HFFc6 (cell line): ENCODE results near the gene AATF. TPM values are rescaled to one million over a fixed set of nuclear protein-coding genes. Genes with fewer than 3 reads are reported as not detected.
A peak's percentile ranks its signal among the peaks of the same experiment; 100 is the strongest.

Source experiments
- DNase-seq: peaks from one replicate; pipeline ENCODE4 v3.0.0-alpha.2; 2018
- H3K27ac Mint-ChIP-seq: 2 replicates; pipeline ENCODE4 v1.8.0; 2020; ENCODE audit warnings: mild to moderate bottlenecking, mixed read lengths
- H3K27me3 Mint-ChIP-seq: 2 replicates; pipeline ENCODE4 v1.8.0; 2021; ENCODE audit warnings: mild to moderate bottlenecking, moderate library complexity, mixed read lengths; ENCODE audit not compliant: insufficient read depth
- H3K36me3 Mint-ChIP-seq: 2 replicates; pipeline ENCODE4 v1.8.0; 2021; ENCODE audit warnings: low read depth, mixed read lengths
- H3K4me1 Mint-ChIP-seq: 2 replicates; pipeline ENCODE4 v1.8.0; 2020; ENCODE audit warnings: low read depth, mixed read lengths
- H3K4me3 Mint-ChIP-seq: 2 replicates; pipeline ENCODE4 v1.8.0; 2020; ENCODE audit warnings: mild to moderate bottlenecking, moderate library complexity, mixed read lengths
- H3K9me3 Mint-ChIP-seq: 2 replicates; pipeline ENCODE4 v1.8.0; 2020; ENCODE audit warnings: mild to moderate bottlenecking, mixed read lengths
- CTCF ChIP-seq: fragments of 200-600 bp; sonication (generic); IDR thresholded peaks from 2 replicates; pipeline ENCODE4 v1.5.0; 2021; ENCODE audit warnings: antibody characterized with exemption, mild to moderate bottlenecking
- total RNA-seq, 6 experiments: library from RNA; stranded (reverse); fragmentation: NEBNext Ultra II Directional; extraction: Animal tissue kit (Norgen Biotek cat#: 25700); gene quantifications; 2 replicates in 1 of 6; 3 replicates in 5 of 6; pipeline ENCODE4 v1.2.3, GENCODE V29; 2021

The AATF gene
- total RNA-seq, 6 experiments from 2014 or later: 45.1 to 57.1 (median 52.7) TPM

GRCh38 chr17:36980280-36980761 is 31.6 kb downstream of the AATF start:
- Mint-ChIP-seq H3K4me3 (no peak overlapping the region), H3K36me3 (peaks cover 11% of the 10 kb centered on the region; the same call in 1 of the 2 replicates), H3K27ac (no peak overlapping the region), H3K4me1 (peaks cover 22% of the 10 kb centered on the region), H3K27me3 (no peaks in the 10 kb centered on the region; the same call in 1 of the 2 replicates), H3K9me3 (no peaks in the 10 kb centered on the region)
- no peak for DNase-seq
- no peak for TF ChIP-seq CTCF

GRCh38 chr17:36983618-36984017 is 34.9 kb downstream of the AATF start:
- peaks cover 11% of the 10 kb centered on the region for H3K36me3 Mint-ChIP-seq
- no peaks in the 10 kb centered on the region; the same call in 1 of the 2 replicates for H3K27me3 Mint-ChIP-seq
- peaks cover 22% of the 10 kb centered on the region for H3K4me1 Mint-ChIP-seq
- no peak for DNase-seq
- H3K9me3 Mint-ChIP-seq: no peaks in the 10 kb centered on the region
- TF ChIP-seq CTCF: no peak
- H3K4me3 Mint-ChIP-seq: no peak overlapping the region
- H3K27ac Mint-ChIP-seq: no peak overlapping the region

DNA sequence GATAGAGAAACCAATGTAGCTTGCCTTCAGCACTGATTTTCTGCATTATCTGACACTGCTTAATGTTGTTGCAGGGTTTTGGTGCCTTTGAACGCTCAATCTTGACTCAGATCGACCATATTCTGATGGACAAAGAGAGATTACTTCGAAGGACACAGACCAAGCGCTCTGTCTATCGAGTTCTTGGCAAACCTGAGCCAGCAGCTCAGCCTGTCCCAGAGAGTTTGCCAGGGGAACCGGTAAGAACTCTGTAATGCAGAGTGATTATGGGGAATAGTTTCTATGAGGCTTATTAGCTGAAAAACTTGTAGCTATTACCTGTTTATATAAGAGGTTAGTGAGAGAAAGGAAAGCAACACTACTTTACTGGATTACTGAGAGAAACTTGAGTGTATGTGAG is 40.4 kb downstream of the AATF start:
- Mint-ChIP-seq H3K4me3 (no peak overlapping the region), H3K27ac (no peak overlapping the region), H3K36me3 (no peaks in the 10 kb centered on the region; the same call in 1 of the 2 replicates), H3K9me3 (no peaks in the 10 kb centered on the region), H3K27me3 (no peaks in the 10 kb centered on the region; the same call in 1 of the 2 replicates), H3K4me1 (peaks cover 11% of the 10 kb centered on the region)
- no peak for TF ChIP-seq CTCF
- DNase-seq: no peak

DNA sequence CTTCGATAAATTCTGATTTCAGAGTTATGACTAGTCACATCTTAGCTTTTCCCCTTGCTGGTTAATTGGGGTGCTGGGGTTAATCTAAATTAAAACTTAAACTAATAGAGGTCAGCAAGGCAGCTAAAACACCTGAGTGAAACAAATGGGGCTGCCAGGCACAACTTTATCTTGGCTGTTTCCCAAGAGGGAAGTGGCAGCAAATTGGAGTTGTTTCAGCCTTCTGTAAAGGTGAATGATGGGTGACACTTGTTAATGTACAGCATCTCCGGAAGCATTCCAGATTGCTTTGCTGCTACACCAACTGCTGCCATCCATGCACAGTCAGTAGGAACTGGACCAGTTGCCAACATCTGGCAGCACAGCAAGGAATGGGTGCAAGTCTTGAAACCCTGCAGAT is 43.9 kb downstream of the AATF start:
- DNase-seq: no peak
- Mint-ChIP-seq H3K36me3 (peaks cover 31% of the 10 kb centered on the region), H3K4me1 (peaks cover 22% of the 10 kb centered on the region), H3K4me3 (no peak overlapping the region), H3K27ac (no peak overlapping the region), H3K9me3 (no peaks in the 10 kb centered on the region), H3K27me3 (no peaks in the 10 kb centered on the region; the same call in 1 of the 2 replicates)
- no peak for TF ChIP-seq CTCF

DNA sequence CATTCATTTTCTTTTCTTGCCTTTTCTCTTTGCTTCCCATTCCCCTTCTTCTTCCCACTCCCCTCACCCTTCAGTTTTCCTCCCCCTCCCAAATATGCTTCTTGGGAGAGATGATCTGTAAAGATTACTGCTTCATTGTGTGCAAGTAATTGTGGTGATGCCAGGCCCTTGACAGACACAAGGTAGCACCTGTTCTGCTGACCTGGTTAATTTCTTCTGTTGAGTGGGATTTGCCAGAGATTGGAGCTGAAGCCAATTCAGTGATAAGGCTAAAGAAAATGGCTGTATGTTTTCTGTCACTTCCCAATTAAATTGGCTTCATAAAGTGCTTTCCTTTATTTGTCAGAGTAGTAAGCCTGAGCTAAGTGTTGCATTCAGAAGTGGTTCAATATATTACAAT is 44.5 kb downstream of the AATF start:
- Mint-ChIP-seq H3K36me3 (peaks cover 35% of the 10 kb centered on the region), H3K27me3 (no peaks in the 10 kb centered on the region; the same call in 1 of the 2 replicates), H3K9me3 (no peaks in the 10 kb centered on the region), H3K4me3 (no peak overlapping the region), H3K27ac (no peak overlapping the region), H3K4me1 (peaks cover 22% of the 10 kb centered on the region)
- no peak for TF ChIP-seq CTCF
- no peak for DNase-seq

DNA sequence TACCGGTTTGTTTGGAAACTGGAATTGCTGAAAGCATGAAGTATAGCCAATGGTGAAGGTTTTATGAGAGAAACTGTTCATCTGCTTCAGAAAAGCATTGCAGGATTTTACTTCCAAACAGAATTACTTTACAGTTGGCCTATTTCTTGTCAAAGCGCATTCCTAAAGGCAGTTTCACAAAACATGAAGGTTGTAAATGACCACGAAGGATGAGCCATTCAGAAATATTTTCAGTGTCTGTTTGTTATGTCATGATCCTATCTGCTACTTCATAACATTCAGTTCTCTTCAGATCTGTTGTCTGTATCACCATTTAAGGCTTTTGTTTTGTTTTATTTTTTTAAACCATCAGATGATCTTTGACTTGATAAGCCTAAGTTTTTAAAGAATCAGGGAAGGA is 45.7 kb downstream of the AATF start:
- peaks cover 44% of the 10 kb centered on the region for H3K36me3 Mint-ChIP-seq
- H3K27me3 Mint-ChIP-seq: no peaks in the 10 kb centered on the region; the same call in 1 of the 2 replicates
- peaks cover 22% of the 10 kb centered on the region for H3K4me1 Mint-ChIP-seq
- no peak overlapping the region for H3K4me3 Mint-ChIP-seq
- peak; percentile 72 for DNase-seq
- H3K27ac Mint-ChIP-seq: peak overlapping the region; percentile 22
- peaks cover under 1% of the 10 kb centered on the region; the same call in 1 of the 2 replicates for H3K9me3 Mint-ChIP-seq
- TF ChIP-seq CTCF: no peak
